AG10803 (cell line): ENCODE results near the gene SLC2A3.
"Not testable (repeated sequence)": the region's sequence is repeated elsewhere in the genome, so short reads cannot be mapped to it uniquely, and the experiment has no call there.

Experiments used
- DNase-seq: peaks from one replicate; pipeline ENCODE4 v3.0.0; 2010; ENCODE audit warnings: low read depth
- H3K4me3 ChIP-seq: 2 replicates; pipeline ENCODE4 v1.5.1; 2011; ENCODE audit warnings: mild to moderate bottlenecking, low read length, control low read depth
- TF ChIP-seq, protein P1 (sequence below): conservative IDR thresholded peaks from 2 replicates; pipeline ENCODE4 v1.5.1; 2011; ENCODE audit warnings: mild to moderate bottlenecking, low read length, control low read depth, inconsistent platforms

SLC2A3 gene

DNA sequence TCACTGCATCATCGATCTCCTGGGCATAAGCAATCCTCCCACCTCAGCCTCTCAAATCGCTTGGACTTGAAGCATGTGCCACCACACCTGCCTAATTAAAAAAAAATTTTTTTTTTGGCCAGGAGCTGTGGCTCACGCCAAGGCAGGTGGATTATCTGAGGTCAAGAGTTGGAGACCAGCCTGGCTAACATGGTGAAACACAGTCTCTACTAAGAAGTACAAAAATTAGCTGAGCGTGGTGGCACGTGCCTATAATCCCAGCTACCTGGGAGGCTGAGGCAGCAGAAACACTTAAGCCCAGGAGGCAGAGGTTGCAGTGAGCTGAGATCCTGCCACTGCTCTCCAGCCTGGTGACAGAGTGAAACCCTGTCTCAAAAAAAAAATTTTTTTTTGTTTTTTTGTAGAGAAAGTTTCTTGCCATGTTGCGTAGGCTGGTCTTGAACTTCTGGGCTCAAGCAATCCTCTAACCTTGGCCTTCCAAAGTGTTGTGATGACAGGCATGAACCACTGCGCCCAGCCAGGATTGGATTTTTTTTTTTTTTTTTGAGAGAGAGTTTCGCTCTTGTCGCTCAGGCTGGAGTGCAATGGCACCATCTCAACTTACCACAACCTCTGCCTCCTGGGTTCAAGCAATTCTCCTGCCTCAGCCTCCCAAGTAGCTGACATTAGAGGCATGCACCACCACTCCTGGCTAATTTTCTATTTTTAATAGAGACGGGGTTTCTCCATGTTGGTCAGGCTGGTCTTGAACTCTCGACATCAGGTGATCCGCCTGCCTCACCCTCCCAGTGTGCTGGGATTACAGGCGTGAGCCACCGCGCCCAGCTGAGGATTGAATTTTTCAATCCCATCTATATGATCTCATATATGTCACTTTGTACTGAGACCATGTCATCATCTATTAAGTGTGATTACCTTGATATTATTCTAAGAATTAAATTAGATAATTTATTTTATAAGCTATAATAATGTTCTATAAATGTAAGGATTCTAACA lies 12.4 kb downstream of the SLC2A3 start:
- TF ChIP-seq, protein P1, sequence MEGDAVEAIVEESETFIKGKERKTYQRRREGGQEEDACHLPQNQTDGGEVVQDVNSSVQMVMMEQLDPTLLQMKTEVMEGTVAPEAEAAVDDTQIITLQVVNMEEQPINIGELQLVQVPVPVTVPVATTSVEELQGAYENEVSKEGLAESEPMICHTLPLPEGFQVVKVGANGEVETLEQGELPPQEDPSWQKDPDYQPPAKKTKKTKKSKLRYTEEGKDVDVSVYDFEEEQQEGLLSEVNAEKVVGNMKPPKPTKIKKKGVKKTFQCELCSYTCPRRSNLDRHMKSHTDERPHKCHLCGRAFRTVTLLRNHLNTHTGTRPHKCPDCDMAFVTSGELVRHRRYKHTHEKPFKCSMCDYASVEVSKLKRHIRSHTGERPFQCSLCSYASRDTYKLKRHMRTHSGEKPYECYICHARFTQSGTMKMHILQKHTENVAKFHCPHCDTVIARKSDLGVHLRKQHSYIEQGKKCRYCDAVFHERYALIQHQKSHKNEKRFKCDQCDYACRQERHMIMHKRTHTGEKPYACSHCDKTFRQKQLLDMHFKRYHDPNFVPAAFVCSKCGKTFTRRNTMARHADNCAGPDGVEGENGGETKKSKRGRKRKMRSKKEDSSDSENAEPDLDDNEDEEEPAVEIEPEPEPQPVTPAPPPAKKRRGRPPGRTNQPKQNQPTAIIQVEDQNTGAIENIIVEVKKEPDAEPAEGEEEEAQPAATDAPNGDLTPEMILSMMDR, result no peak
- no peak for DNase-seq

DNA sequence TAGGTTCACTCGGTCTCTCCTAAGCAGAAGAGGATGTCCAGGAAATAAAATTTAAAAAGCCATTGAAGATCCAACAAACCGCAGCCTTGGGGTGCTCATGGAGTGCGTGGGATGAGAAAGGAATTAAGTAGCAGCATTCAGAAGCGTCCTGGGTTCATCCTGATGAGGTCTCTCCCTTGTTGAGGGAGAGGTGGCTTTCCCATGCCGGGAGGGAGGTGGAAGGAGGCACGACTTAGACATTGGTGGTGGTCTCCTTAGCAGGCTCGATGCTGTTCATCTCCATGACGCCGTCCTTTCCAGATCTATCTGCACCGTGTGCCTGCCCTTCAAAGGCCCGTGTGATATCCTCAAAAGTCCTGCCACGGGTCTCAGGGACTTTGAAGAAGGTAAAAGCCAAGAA lies 14.8 kb downstream of the SLC2A3 start:
- not testable (repeated sequence) for H3K4me3 ChIP-seq, DNase-seq

More for the DNA sequence above, 12.4 kb downstream of the SLC2A3 start:
- no peak overlapping the region for H3K4me3 ChIP-seq

DNA sequence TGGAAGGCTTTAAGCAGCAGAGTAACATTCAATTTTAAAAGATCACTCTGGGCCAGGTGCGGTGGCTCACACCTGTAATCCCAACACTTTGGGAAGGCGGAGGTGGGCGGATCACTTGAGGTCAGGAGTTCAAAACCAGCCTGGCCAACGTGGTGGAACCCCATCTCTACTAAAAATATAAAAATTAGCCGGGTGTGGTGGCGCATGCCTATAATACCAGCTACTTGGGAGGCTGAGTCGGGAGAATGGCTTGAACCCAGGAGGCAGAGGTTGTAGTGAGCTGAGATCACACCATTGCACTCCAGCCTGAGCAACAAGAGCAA lies 17.8 kb downstream of the SLC2A3 start:
- H3K4me3 ChIP-seq, DNase-seq: not testable (repeated sequence)

DNA sequence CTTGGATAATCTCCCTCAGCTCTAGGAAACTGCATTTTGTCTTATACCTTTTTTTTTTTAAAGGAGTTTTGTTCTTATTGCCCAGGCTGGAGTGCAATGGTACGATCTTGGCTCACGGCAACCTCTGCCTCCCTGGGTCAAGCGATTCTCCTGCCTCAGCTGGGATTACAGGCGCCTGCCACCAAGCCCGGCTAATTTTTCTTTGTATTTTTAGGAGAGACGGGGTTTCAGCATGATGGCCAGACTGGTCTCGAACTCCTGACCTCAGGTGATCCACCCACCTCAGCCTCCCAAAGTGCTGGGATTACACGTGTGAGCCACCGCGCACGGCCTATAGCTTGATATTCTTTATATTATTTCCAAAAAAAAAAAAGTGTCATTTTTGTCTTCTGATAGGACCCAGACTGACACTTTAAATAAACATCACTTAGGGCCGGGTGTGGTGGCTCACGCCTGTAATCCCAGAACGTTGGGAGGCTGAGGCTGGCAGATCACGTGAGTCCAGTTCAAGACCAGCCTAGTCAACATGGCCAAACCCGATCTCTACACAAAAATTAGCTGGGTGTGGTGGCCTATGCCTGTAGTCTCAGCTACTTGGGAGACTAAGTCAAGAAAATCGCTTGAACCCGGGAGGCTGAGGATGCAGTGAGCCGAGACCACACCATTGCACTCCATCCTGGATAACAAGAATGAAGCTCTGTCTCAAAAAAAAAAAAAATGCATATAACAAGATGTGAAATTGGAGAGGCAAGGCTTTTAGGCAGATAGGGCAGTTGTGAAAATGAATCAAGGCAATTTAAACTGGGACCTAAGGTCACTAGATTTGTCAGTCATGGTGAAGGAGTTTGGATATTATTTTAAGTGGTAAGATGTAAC lies 18.4 kb downstream of the SLC2A3 start:
- TF ChIP-seq, protein P1, result no peak
- H3K4me3 ChIP-seq, result no peak overlapping the region
- no peak for DNase-seq

DNA sequence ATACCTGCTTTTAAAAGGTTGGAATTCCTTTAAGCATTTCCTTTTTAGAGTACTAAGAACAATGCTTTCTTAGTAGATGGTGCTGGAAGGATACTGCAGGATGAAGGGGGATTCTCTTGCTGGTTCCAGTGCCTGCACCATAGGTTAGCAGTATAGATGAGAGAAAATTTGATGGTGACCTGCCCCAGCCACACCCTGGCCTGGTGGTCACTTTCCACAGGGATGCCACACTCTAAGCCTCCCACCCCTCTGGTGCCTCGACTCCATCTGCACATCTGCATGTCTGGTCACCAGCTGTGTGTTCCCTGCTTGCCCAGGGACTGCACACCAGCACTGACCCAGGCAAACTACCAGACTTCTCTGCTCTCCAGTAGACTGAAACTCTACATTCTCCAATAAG lies 19.1 kb downstream of the SLC2A3 start:
- TF ChIP-seq, protein P1, result no peak
- no peak for DNase-seq
- no peak overlapping the region for H3K4me3 ChIP-seq

DNA sequence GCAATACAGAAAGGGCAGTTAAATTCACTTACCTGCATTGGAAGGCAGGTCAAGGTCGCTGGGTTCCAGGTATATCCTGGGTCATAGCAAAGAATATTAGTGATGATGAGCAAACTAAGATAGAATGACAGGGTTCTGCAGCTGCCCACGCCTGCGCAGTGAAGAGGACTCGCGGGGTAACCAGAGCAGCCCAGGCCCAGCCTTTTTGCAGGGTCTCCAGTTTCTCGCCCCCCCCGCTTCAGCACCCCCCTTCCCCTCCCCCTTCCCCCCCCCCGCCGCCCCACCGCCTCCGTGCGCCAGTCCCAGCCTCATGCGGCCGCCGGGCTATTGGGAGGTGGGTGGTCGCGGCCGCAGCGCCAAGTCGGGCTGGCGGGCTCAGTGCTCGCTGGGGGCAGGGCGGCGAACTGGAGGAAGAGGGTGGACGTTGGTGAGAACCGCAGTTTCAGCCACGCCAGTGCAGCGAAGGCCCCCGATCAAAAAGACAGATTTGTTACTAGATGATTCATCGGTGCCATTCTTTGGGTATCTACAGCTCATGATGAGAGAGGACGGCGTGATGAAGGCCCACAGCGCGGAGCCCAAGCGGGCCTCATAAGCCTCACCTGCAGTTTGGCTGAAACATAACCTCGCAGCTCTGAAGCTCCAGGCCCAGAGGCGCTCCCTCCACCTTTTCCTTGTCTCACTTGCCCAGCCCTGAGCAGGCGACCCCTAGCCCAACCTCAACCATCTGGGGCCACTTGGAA lies 20.2 kb downstream of the SLC2A3 start:
- H3K4me3 ChIP-seq, result no peak overlapping the region; the same call in 1 of the 2 replicates
- no peak for DNase-seq
- TF ChIP-seq, protein P1, result no peak

DNA sequence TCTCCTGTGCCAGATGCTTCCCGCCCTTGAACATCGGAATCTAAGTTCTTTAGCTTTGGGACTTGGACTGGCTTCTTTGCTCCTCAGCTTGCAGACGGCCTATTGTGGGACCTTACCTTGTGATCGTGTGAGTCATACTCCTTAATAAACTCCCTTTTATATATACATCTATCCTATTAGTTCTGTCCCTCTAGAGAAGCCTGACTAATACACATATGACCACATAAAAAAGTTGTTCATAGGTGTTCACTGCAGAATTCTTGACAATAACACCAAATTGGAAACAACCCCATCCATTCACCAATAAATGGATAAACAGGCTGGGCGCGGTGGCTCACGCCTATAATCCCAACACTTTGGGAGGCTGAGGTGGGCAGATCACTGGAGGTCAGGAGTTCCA lies 25.9 kb downstream of the SLC2A3 start:
- not testable (repeated sequence) for H3K4me3 ChIP-seq, DNase-seq

DNA sequence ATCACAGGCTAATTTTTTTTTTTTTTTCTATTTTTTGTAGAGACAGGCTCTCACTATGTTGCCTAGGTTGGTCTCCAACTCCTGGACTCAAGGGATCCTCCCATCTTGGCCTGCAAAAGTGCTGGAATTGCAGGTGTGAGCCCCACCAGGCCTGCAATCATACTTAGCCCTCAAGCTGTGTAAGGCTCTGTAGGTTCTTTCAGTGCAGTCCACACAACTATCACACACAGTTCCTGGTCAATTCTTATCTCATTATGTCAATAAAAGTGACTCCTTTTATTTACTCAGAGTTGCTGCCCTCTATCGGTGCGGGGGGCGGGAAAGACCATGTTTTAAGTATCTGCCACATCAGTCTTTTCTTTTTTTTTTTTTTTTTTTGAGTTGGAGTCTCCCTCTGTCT lies 29.0 kb downstream of the SLC2A3 start:
- TF ChIP-seq, protein P1, result peak; percentile 47
- H3K4me3 ChIP-seq, result no peak overlapping the region
- peak; percentile 41 for DNase-seq

DNA sequence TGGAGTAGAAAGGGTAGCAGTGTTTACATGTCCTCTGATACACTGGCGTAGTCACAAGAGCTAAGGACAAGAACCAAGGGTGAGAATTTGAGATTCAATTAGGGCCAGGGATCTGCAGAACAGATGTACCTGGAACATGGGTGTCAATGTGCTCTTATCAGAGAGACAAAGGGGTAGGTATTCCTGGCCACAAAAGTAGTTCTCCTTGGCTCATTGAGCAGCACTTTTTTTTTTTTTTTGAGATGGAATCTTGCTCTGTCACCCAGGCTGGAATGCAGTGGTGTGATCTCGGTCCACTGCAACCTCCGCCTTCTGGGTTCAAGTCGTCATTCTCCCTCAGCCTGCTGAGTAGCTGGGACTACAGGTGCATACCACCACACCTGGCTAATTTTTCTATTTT lies 29.7 kb downstream of the SLC2A3 start:
- not testable (repeated sequence) for DNase-seq, H3K4me3 ChIP-seq

DNA sequence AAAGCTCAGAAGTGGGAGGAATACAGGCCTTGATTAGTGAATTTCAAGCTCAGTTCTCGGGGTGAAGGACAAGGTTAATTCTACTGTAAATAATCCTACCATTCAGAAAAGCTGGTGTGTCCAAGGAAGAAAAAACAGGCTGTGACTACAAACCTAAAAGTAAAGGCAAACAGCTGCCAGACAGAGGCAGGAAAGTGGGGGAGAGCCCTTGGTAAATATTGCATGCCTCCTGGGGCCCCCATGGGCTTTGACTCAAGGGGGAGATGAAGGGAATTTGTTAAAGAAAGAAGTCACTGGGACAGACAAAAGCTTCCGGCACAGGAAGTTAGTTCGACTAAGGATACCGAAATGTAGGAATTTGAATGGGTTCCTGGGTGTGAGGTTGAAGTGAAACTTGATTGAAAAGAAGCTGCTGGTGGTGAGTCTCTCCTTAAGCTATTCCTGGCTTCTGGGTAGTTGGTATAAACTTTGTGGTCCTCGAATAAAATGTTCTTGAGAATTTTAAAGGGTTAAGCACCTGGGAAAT lies 30.3 kb downstream of the SLC2A3 start:
- not testable (repeated sequence) for DNase-seq, H3K4me3 ChIP-seq
